Bone marrow (tissue), 2 donors: Measurements from ENCODE around the gene GTF2H4.

Experiments
- DNase-seq, 2 donors: peaks; one replicate each; lab custom pipeline; 2025; lab: John Stamatoyannopoulos, UW

GTF2H4 gene

DNA sequence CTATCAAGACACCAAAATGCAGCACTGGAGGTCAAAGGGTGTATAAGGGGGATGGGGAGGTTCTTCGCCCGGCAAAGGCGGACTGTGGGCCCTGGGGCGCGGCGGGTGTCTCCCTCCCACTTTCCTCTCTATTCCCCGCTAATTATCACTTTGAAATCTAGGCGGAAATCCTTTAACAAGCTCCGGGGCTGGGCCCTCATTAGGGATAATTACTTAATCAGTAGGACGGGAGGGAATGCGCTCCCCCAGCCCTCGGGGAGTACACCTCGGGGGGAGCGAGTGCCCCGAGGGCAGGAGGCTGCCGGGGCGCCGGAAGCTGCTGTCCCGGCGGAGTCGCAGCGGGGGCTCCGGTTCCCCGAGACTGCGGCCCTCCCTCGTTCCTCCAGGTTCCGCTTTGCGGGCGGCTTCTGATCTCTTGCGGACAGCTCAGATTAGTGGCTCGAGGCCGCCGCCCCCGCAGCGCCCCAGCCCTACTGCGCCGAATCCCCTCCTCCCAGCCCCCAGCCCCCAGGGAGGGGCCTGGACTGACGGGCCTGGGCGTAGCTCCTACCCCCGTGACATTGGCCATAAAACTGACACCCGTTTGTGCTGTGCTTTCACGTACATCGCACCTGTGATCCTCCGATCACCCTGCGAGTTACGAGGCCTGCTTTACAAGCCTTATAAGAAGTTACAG lies 47.5 kb downstream of the GTF2H4 start:
- DNase-seq = peak; percentile 38 to 46

DNA sequence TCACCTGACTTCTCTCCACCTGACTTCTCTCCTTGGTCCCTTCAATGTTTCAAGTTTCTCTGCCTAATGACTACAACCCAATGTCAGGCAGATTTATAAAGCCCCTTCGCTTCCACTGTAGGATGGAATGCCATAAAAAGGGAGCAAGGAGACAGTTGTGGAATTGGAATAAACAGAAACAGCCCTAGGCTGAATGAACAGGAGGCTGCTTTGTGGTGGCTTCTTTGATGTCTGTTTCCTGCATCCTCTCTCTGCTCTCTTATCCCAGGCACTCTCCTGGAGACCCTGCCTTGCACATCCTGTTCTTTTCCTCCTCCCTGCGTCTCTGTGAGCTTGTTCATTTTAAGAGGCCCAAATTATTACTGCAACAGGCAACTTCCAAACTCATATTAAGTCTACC lies 49.7 kb downstream of the GTF2H4 start:
- DNase-seq = no peak

DNA sequence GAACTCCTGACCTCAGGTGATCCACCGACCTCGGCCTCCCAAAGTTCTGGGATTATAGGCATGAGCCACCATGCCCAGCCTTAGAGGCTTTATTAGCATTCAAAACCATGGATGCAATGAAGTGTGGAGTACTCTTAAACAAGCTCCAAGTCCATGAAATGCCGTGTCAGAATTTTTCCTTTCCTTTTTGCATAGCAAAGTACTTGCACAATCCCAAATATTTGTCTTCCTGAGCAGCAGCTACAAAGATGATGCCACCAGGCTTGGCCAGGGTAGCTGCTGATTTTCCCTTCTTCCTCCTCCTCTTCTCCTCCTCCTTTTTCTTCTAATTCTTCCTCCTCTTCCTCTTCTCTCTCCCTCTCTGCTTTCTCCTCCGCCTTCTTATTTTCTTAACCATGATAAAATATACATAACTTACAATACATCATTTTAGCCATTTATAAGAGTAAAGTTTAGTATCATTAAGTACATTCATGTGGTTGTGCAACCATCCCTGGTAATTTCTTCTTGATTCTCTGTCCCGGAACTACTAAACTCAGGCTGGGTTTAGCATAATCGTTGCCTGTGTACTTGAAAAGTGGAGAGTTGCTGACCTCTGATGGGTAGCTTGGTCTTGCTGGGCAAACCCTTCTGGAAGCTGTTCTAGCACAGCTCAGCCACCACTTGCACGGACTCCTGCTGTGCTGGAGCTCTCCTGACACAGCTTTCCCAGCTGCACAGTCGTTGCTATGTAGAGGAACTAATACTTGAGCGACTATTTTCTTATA lies 53.1 kb downstream of the GTF2H4 start:
- no peak for DNase-seq

DNA sequence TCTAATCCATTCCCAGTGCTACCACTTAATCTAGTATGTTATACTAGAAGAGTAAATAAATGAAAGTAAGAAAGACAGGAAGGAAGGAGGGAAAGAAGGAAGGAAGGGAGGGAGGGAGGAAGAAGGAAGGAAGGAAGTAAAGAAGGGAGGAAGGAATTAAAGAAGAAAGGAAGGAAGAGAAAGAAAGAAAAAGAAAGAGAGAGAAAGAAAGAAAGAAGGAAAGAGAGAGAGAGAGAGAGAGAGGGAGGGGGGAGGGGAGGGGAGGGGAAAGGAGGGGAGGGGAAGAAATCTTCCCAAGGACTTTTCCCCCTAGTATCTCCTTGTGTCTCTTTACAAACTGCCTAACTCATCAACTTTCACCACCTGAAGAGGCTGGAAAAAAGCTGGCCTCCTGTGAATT lies 54.7 kb downstream of the GTF2H4 start:
- no peak for DNase-seq

DNA sequence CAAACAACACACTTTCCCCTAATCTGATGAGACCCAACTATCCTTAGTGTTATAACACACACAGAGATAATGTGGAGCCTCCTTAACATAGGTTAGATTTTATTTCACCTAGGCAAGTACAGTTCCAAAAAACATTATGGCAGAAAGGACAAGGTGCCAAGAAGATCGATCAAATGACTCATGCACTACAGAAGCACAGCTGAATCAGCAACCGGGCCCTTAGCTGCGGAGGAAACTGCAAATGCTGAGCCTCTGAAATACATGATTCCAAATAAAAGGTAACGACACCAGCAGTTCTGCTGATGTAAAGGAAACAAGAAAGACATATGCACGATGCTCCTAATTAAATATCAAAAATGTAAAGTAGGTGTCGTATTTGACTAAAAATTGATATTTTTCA lies 55.6 kb downstream of the GTF2H4 start:
- DNase-seq = no peak
